Left ventricle myocardium inferior (tissue), 1 donor: ENCODE measurements around the gene PET100. TPM values are rescaled to one million over a fixed set of nuclear protein-coding genes. Genes with fewer than 3 reads are reported as not detected.

Experiments
- DNase-seq: peaks from one replicate; pipeline ENCODE4 v3.0.0-alpha.2; 2020
- H3K27ac ChIP-seq: fragments of 200-600 bp; replicated peaks from 2 replicates; pipeline ENCODE4 v1.8.0; 2021
- H3K27me3 ChIP-seq: fragments of 200-600 bp; 2 replicates; pipeline ENCODE4 v1.8.0; 2021; ENCODE audit warnings: low read depth
- H3K36me3 ChIP-seq: fragments of 200-600 bp; 2 replicates; pipeline ENCODE4 v1.8.0; 2021
- H3K4me1 ChIP-seq: fragments of 200-600 bp; 2 replicates; pipeline ENCODE4 v1.8.0; 2021
- H3K4me3 ChIP-seq: fragments of 200-600 bp; 2 replicates; pipeline ENCODE4 v1.8.0; 2021; ENCODE audit warnings: mild to moderate bottlenecking, moderate library complexity
- H3K9me3 ChIP-seq: fragments of 200-600 bp; replicated peaks from 2 replicates; pipeline ENCODE4 v1.8.0; 2021
- CTCF ChIP-seq: fragments of 200-600 bp; IDR thresholded peaks from 2 replicates; pipeline ENCODE4 v1.8.0; 2021; ENCODE audit warnings: antibody characterized with exemption, mild to moderate bottlenecking, borderline replicate concordance
- intact Hi-C: fragments of 100-400 bp; cut with micrococcal nuclease; formaldehyde crosslinking; loops from one replicate; pipeline ENCODE4 v1.11.0; 2022
- total RNA-seq: library from RNA; stranded (reverse); fragmentation: NEBNext Ultra II Directional; extraction: Animal tissue kit (Norgen Biotek cat#: 25700); gene quantifications from one replicate; pipeline ENCODE4 v1.2.1, GENCODE V29; 2021
- donor health status: DM: no; HTN: yes; CAD: no; lungs with severe emphysema.

PET100 gene
- total RNA-seq, 1 donor from 2014 or later, result 197 TPM

GRCh38 chr19:7669641-7670040 lies 40.0 kb downstream of the PET100 start:
- H3K4me3 ChIP-seq, result no peak overlapping the region
- intact Hi-C loops, result no loop called here
- peaks cover 8% of the 10 kb centered on the region for H3K9me3 ChIP-seq
- no peak overlapping the region for H3K27ac ChIP-seq
- no peak for DNase-seq
- peaks cover 72% of the 10 kb centered on the region for H3K27me3 ChIP-seq
- no peaks in the 10 kb centered on the region for H3K36me3 ChIP-seq
- no peak for TF ChIP-seq CTCF
- H3K4me1 ChIP-seq, result no peaks in the 10 kb centered on the region

GRCh38 chr19:7670150-7670783 lies 40.7 kb downstream of the PET100 start:
- Histone ChIP-seq H3K36me3 (no peaks in the 10 kb centered on the region), H3K9me3 (peaks cover 8% of the 10 kb centered on the region), H3K4me1 (no peaks in the 10 kb centered on the region), H3K27ac (no peak overlapping the region), H3K4me3 (no peak overlapping the region), H3K27me3 (peaks cover 66% of the 10 kb centered on the region)
- intact Hi-C loops, result no loop called here
- TF ChIP-seq CTCF, result no peak
- no peak for DNase-seq

GRCh38 chr19:7670790-7671189 lies 41.2 kb downstream of the PET100 start:
- Histone ChIP-seq H3K27ac (no peak overlapping the region), H3K36me3 (no peaks in the 10 kb centered on the region), H3K27me3 (peaks cover 68% of the 10 kb centered on the region), H3K9me3 (peaks cover 8% of the 10 kb centered on the region), H3K4me1 (no peaks in the 10 kb centered on the region), H3K4me3 (no peak overlapping the region)
- no peak for TF ChIP-seq CTCF
- intact Hi-C loops, result no loop called here
- DNase-seq, result no peak

GRCh38 chr19:7672522-7672921 lies 42.9 kb downstream of the PET100 start:
- Histone ChIP-seq H3K36me3 (no peaks in the 10 kb centered on the region), H3K9me3 (peaks cover 8% of the 10 kb centered on the region), H3K4me3 (no peak overlapping the region), H3K27me3 (peaks cover 78% of the 10 kb centered on the region), H3K27ac (no peak overlapping the region), H3K4me1 (no peaks in the 10 kb centered on the region)
- intact Hi-C loops, result no loop called here
- no peak for DNase-seq
- no peak for TF ChIP-seq CTCF

- Histone ChIP-seq H3K36me3 (no peaks in the 10 kb centered on the region), H3K4me1 (no peaks in the 10 kb centered on the region), H3K27me3 (peaks cover 75% of the 10 kb centered on the region), H3K9me3 (peaks cover 8% of the 10 kb centered on the region), H3K4me3 (no peak overlapping the region), H3K27ac (no peak overlapping the region)
- intact Hi-C loops, result no loop called here
- TF ChIP-seq CTCF, result no peak
- peak; percentile 70 for DNase-seq
Observed at GRCh38 chr19:7674010-7675005, 44.7 kb downstream of the PET100 start.
